Uterus (tissue), 4 donors: ENCODE measurements around the gene TMIGD2. TPM values are rescaled to one million over a fixed set of nuclear protein-coding genes. Genes with fewer than 3 reads are reported as not detected.
"Not testable (repeated sequence)": the region's sequence is repeated elsewhere in the genome, so short reads cannot be mapped to it uniquely, and the experiment has no call there.

Experiments used
- DNase-seq, 2 donors: peaks; one replicate each; pipeline ENCODE4 v3.0.0-alpha.2; 2019 to 2020
- H3K27ac ChIP-seq, 2 donors: fragments of 200-600 bp; sonication (generic); 1 replicate in 1 of 2; 2 replicates in 1 of 2; pipeline ENCODE4 v1.5.1; 2016 to 2018
- H3K27me3 ChIP-seq, 2 donors: fragments of 200-600 bp; sonication (generic); one replicate each; pipeline ENCODE4 v1.5.1; 2018 to 2019; ENCODE audit warnings: control low read depth in 1 of 2
- H3K36me3 ChIP-seq, 2 donors: fragments of 200-600 bp; sonication (generic); one replicate each; pipeline ENCODE4 v1.5.1; 2019; ENCODE audit warnings: control low read depth in 1 of 2
- H3K4me1 ChIP-seq, 2 donors: fragments of 200-600 bp; sonication (generic); one replicate each; pipeline ENCODE4 v1.5.1; 2018 to 2019; ENCODE audit warnings: control low read depth in 1 of 2
- H3K4me3 ChIP-seq, 2 donors: fragments of 200-600 bp; sonication (generic); 1 replicate in 1 of 2; 2 replicates in 1 of 2; pipeline ENCODE4 v1.5.1; 2018 to 2019; ENCODE audit warnings: mild to moderate bottlenecking in 1 of 2
- H3K9me3 ChIP-seq, 2 donors: fragments of 200-600 bp; sonication (generic); one replicate each; pipeline ENCODE4 v1.5.1; 2019; ENCODE audit warnings: control low read depth in 1 of 2
- CTCF ChIP-seq, 4 experiments: fragments of 200-600 bp in 2 of 4; fragments of 450-650 bp in 2 of 4; sonication (generic) in 2 of 4; IDR thresholded peaks; one replicate each; pipeline ENCODE4 v1.5.1; 2016 to 2019; ENCODE audit warnings: antibody characterized with exemption in 4 of 4, mild to moderate bottlenecking in 2 of 4, moderate library complexity in 1 of 4
- POLR2A ChIP-seq, 2 donors: fragments of 450-650 bp; IDR thresholded peaks; one replicate each; pipeline ENCODE4 v1.6.1; 2016; ENCODE audit warnings: antibody characterized with exemption in 2 of 2, mild to moderate bottlenecking in 1 of 2, moderate library complexity in 1 of 2
- intact Hi-C: fragments of 100-400 bp; cut with DNase I; formaldehyde crosslinking; loops from one replicate; pipeline ENCODE4 v1.15.1; 2023; ENCODE audit warnings: low total_unique reads
- total RNA-seq, 4 donors: library from RNA; depleted of rRNA in 3 of 4; stranded (reverse); fragments of >200 nt in 3 of 4; gene quantifications; one replicate each; pipeline versions ENCODE4 v1.1.0 to v1.2.4, GENCODE V29; 2014 to 2023
- donor health status: DM: yes; HTN: yes; CAD: no.

Gene TMIGD2
- total RNA-seq, 4 donors from 2014 or later = 0.97 TPM; not detected in 3

GRCh38 chr19:4338441-4339355 lies 36.5 kb upstream of the TMIGD2 start, which contains the start of gene STAP2:
TSS of gene STAP2 (minus strand) at chr19:4338827. CDS start at chr19:4338753, 74 bp downstream.
- TF ChIP-seq CTCF (IDR thresholded peaks at IDR 0.05) (no peak), POLR2A (IDR thresholded peaks at IDR 0.05) (peak in 1 of 2 donors; percentile 16)
- peak within 1 kb of the TSS; percentile 53 to 70 for H3K27ac ChIP-seq
- H3K27me3 ChIP-seq = no peaks in the 10 kb centered on the region
- peak within 1 kb of the TSS; percentile 36 to 43 for H3K4me3 ChIP-seq
- no peaks in the 10 kb centered on the region for H3K36me3 ChIP-seq
- no peak for DNase-seq
- intact Hi-C loops = no loop called here
- no peaks in the 10 kb centered on the region for H3K9me3 ChIP-seq
- H3K4me1 ChIP-seq = peaks cover 0 to under 1% of the 10 kb centered on the region in 2 donors

GRCh38 chr19:4337906-4338440 lies 35.8 kb upstream of the TMIGD2 start:
- peak overlapping the region; percentile 36 to 43 for H3K4me3 ChIP-seq
- no peak for TF ChIP-seq POLR2A (IDR thresholded peaks at IDR 0.05)
- no peaks in the 10 kb centered on the region for H3K27me3 ChIP-seq
- H3K36me3 ChIP-seq = no peaks in the 10 kb centered on the region
- intact Hi-C loops = no loop called here
- no peak for DNase-seq
- peak overlapping the region; percentile 53 to 70 for H3K27ac ChIP-seq
- H3K9me3 ChIP-seq = no peaks in the 10 kb centered on the region
- H3K4me1 ChIP-seq = no peaks in the 10 kb centered on the region

GRCh38 chr19:4334929-4335570 lies 32.9 kb upstream of the TMIGD2 start:
- Histone ChIP-seq H3K27ac (no peak overlapping the region), H3K36me3 (no peaks in the 10 kb centered on the region), H3K27me3 (no peaks in the 10 kb centered on the region), H3K4me3 (no peak overlapping the region), H3K9me3 (no peaks in the 10 kb centered on the region), H3K4me1 (no peaks in the 10 kb centered on the region)
- TF ChIP-seq POLR2A (IDR thresholded peaks at IDR 0.05) = no peak
- TF ChIP-seq CTCF (IDR thresholded peaks at IDR 0.05) = no peak
- DNase-seq = no peak
- intact Hi-C loops = no loop called here

GRCh38 chr19:4329858-4330257 lies 27.7 kb upstream of the TMIGD2 start:
- Histone ChIP-seq H3K27me3 (no peaks in the 10 kb centered on the region), H3K27ac (no peak overlapping the region), H3K9me3 (no peaks in the 10 kb centered on the region), H3K4me1 (peaks cover 0 to 11% of the 10 kb centered on the region in 2 donors), H3K36me3 (no peaks in the 10 kb centered on the region), H3K4me3 (no peak overlapping the region)
- DNase-seq = no peak
- no peak for TF ChIP-seq CTCF (IDR thresholded peaks at IDR 0.05)
- TF ChIP-seq POLR2A (IDR thresholded peaks at IDR 0.05) = no peak
- intact Hi-C loops = no loop called here

GRCh38 chr19:4328991-4329681 lies 26.9 kb upstream of the TMIGD2 start:
- intact Hi-C loops, DNase-seq, H3K36me3 ChIP-seq, H3K27me3 ChIP-seq, H3K9me3 ChIP-seq: not testable (repeated sequence)
- Histone ChIP-seq H3K4me3 (peak overlapping the region; percentile 32 to 43), H3K27ac (peak overlapping the region; percentile 7 to 43), H3K4me1 (peaks cover 0 to 11% of the 10 kb centered on the region in 2 donors)
